GM21381 (cell line): ENCODE results near the gene AS3MT.
A peak's percentile ranks its signal among the peaks of the same experiment; 100 is the strongest.
"Not testable (repeated sequence)": the region's sequence is repeated elsewhere in the genome, so short reads cannot be mapped to it uniquely, and the experiment has no call there.

Experiments
- ATAC-seq: cut with Tn5 transposase; IDR thresholded peaks from one replicate; pipeline ENCODE4 v1.9.1; 2021; ENCODE audit warnings: mild to moderate bottlenecking, moderate library complexity; ENCODE audit not compliant: unreplicated experiment

AS3MT gene

GRCh38 chr10:102855731-102856436 lies 13.4 kb upstream of the AS3MT start:
- ATAC-seq, result not testable (repeated sequence)

GRCh38 chr10:102856758-102857424 lies 12.4 kb upstream of the AS3MT start:
- ATAC-seq, result no peak

GRCh38 chr10:102859911-102860310 lies 9.4 kb upstream of the AS3MT start:
- no peak for ATAC-seq

- ATAC-seq, result no peak
These were observed 5.6 kb upstream of the AS3MT start for GRCh38 chr10:102863660-102864059.

- no peak for ATAC-seq
These were observed 3.6 kb upstream of the AS3MT start for GRCh38 chr10:102865620-102866019.

GRCh38 chr10:102868911-102869257 lies 386 bp upstream of the AS3MT start:
- ATAC-seq, result no peak

GRCh38 chr10:102870221-102870620 lies 951 bp downstream of the AS3MT start:
- no peak for ATAC-seq

GRCh38 chr10:102872163-102872562 lies 2.9 kb downstream of the AS3MT start:
- no peak for ATAC-seq

- ATAC-seq, result no peak
These were observed 7.5 kb downstream of the AS3MT start for GRCh38 chr10:102876747-102877153.

GRCh38 chr10:102878629-102879028 lies 9.4 kb downstream of the AS3MT start:
- no peak for ATAC-seq

GRCh38 chr10:102880256-102880655 lies 11.0 kb downstream of the AS3MT start:
- ATAC-seq, result no peak

- ATAC-seq, result no peak
These were observed 18.8 kb downstream of the AS3MT start for GRCh38 chr10:102888048-102888447.

- no peak for ATAC-seq
These were observed 25.4 kb downstream of the AS3MT start for GRCh38 chr10:102894466-102895213.

- ATAC-seq, result no peak
These were observed 30.7 kb downstream of the AS3MT start for GRCh38 chr10:102900006-102900405.

- ATAC-seq, result no peak
These were observed 35.1 kb downstream of the AS3MT start for GRCh38 chr10:102904346-102904745.

- no peak for ATAC-seq
These were observed 37.2 kb downstream of the AS3MT start for GRCh38 chr10:102906507-102906906.

GRCh38 chr10:102914781-102915180 lies 45.5 kb downstream of the AS3MT start:
- ATAC-seq, result no peak

GRCh38 chr10:102916173-102916572 lies 46.9 kb downstream of the AS3MT start:
- no peak for ATAC-seq

GRCh38 chr10:102917314-102917961 lies 48.2 kb downstream of the AS3MT start:
- ATAC-seq, result peak; percentile 37

- peak; percentile 88 for ATAC-seq
These were observed 48.9 kb downstream of the AS3MT start, which contains the start of gene CNNM2 for GRCh38 chr10:102917962-102918816. TSS of gene CNNM2 (plus strand) at chr10:102918294. CDS start at chr10:102918481, 187 bp downstream.
